Measurements from ENCODE around the gene TMC3. TPM values are rescaled to one million over a fixed set of nuclear protein-coding genes. Genes with fewer than 3 reads are reported as not detected.
A peak's percentile ranks its signal among the peaks of the same experiment; 100 is the strongest.

Gene TMC3
- total and polyA plus RNA-seq, 2 experiments from 2014 or later, result 0.43 TPM; not detected in 1

DNA sequence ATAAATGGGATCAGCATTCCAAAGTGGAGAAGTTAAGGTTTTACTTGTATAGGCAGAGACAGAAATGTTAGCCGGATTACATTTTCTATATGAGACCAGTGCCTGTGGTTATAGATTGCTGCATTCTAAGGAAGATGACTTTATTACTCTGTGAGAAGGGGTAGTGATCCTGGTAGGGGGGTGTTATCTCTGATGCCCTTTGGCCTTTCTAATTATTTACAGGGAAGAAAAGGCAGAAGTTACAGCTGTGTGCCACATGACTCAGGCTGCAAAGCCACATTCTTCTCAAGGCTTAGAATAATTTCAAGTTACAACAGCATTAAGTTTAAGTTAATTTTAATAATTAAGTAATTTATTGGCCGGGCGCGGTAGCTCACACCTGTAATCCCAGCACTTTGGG, 2.2 kb upstream of the TMC3 start:
- peak overlapping the region; percentile 16 for H3K27ac ChIP-seq
- TF ChIP-seq, protein P1, sequence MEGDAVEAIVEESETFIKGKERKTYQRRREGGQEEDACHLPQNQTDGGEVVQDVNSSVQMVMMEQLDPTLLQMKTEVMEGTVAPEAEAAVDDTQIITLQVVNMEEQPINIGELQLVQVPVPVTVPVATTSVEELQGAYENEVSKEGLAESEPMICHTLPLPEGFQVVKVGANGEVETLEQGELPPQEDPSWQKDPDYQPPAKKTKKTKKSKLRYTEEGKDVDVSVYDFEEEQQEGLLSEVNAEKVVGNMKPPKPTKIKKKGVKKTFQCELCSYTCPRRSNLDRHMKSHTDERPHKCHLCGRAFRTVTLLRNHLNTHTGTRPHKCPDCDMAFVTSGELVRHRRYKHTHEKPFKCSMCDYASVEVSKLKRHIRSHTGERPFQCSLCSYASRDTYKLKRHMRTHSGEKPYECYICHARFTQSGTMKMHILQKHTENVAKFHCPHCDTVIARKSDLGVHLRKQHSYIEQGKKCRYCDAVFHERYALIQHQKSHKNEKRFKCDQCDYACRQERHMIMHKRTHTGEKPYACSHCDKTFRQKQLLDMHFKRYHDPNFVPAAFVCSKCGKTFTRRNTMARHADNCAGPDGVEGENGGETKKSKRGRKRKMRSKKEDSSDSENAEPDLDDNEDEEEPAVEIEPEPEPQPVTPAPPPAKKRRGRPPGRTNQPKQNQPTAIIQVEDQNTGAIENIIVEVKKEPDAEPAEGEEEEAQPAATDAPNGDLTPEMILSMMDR (IDR thresholded peaks at IDR 0.05; ENCODE audit: poor library complexity), result no peak
- TF ChIP-seq EZH2phosphoT487 (IDR thresholded peaks at IDR 0.05; ENCODE audit: low read depth, severe bottlenecking, unreplicated experiment) (no peak), EZH2 (IDR thresholded peaks at IDR 0.05; ENCODE audit: borderline replicate concordance) (no peak)
- 63% methylated on average over 4 of the region's 4 CpGs for WGBS (ENCODE audit: low lambda C conversion rate, missing lambda C conversion rate)

DNA sequence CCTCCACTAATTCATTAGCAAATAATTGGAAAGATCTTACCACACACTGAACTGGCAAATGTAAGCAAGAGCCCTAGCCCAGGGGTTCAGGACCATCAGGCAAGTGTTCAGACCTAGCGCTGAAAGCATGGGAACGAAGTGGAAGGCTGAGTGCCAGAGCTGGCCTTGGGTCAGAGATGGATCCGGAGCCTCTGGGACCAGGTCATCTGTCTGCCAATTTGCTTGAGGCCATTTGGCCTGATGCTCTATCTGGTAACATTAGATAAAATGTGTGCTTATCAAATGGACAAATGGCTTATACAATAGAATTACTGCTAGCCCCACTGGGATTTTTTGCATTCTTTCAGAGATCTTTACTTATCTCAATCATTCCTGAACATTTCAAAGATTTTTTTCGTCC, 1.4 kb upstream of the TMC3 start:
- peaks cover 8% of the 10 kb centered on the region for H3K4me1 ChIP-seq (ENCODE audit: insufficient read depth)
- no peaks in the 10 kb centered on the region for H3K9me2 ChIP-seq (replicated peaks; ENCODE audit: insufficient read depth)
- H4K20me1 ChIP-seq (ENCODE audit: insufficient read depth, poor library complexity, severe bottlenecking), result no peaks in the 10 kb centered on the region
- H3K4me2 ChIP-seq, result no peak overlapping the region
- no peaks in the 10 kb centered on the region for H3K79me2 ChIP-seq
- H2AFZ ChIP-seq, result no peak overlapping the region
- H3K27ac ChIP-seq, result no peak overlapping the region
- no peak for DNase-seq (ENCODE audit: low spot score)
- H3K4me3 ChIP-seq, result no peak overlapping the region
- 75% methylated on average over 4 of the region's 4 CpGs for WGBS (ENCODE audit: low lambda C conversion rate, missing lambda C conversion rate)
- TF ChIP-seq EZH2 (IDR thresholded peaks at IDR 0.05; ENCODE audit: borderline replicate concordance), result no peak
- TF ChIP-seq, protein P1 (IDR thresholded peaks at IDR 0.05; ENCODE audit: poor library complexity), result no peak
- no peak for TF ChIP-seq EZH2phosphoT487 (IDR thresholded peaks at IDR 0.05; ENCODE audit: low read depth, severe bottlenecking, unreplicated experiment)
- no peaks in the 10 kb centered on the region for H3K9me3 ChIP-seq (ENCODE audit: low read depth)
- no peaks in the 10 kb centered on the region for H3K36me3 ChIP-seq (replicated peaks; ENCODE audit: insufficient read depth, low read depth)
- no peaks in the 10 kb centered on the region for H3K27me3 ChIP-seq

More for the DNA sequence above, 2.2 kb upstream of the TMC3 start:
- Histone ChIP-seq H3K4me2 (peak overlapping the region; percentile 23), H3K79me2 (no peaks in the 10 kb centered on the region), H3K36me3 (replicated peaks; ENCODE audit: insufficient read depth, low read depth) (no peaks in the 10 kb centered on the region), H3K9me2 (replicated peaks; ENCODE audit: insufficient read depth) (no peaks in the 10 kb centered on the region), H3K4me3 (no peak overlapping the region), H3K27me3 (no peaks in the 10 kb centered on the region), H3K4me1 (ENCODE audit: insufficient read depth) (peaks cover 8% of the 10 kb centered on the region), H3K9me3 (ENCODE audit: low read depth) (no peaks in the 10 kb centered on the region), H4K20me1 (ENCODE audit: insufficient read depth, poor library complexity, severe bottlenecking) (no peaks in the 10 kb centered on the region), H2AFZ (no peak overlapping the region)
- DNase-seq (ENCODE audit: low spot score), result no peak

DNA sequence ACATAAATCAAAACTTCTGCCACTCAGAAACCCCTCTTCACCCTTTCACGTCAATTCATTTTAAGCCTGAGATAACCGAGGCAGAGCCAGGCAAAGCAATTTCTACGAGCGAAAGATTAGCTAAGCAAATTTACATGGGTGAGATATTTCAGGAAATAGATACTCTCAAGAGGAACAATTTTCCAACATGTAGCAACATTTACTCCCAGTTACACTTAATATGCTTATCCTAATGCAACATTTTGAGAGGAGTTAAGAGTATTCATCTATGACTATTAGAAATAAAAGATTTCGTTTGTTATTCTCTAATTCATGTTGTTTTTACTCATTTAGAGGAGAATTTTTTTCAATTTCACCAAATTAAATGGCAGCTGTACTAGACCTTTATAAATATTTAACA, 837 bp downstream of the TMC3 start:
- 56% methylated on average over 5 of the region's 5 CpGs for WGBS (ENCODE audit: low lambda C conversion rate, missing lambda C conversion rate)
- Histone ChIP-seq H3K79me2 (no peaks in the 10 kb centered on the region), H3K36me3 (replicated peaks; ENCODE audit: insufficient read depth, low read depth) (no peaks in the 10 kb centered on the region), H3K27ac (peak overlapping the region; percentile 21), H3K9me3 (ENCODE audit: low read depth) (no peaks in the 10 kb centered on the region), H3K4me3 (no peak overlapping the region), H3K4me1 (ENCODE audit: insufficient read depth) (peaks cover 8% of the 10 kb centered on the region), H2AFZ (no peak overlapping the region), H3K4me2 (no peak overlapping the region), H4K20me1 (ENCODE audit: insufficient read depth, poor library complexity, severe bottlenecking) (no peaks in the 10 kb centered on the region), H3K27me3 (no peaks in the 10 kb centered on the region), H3K9me2 (replicated peaks; ENCODE audit: insufficient read depth) (no peaks in the 10 kb centered on the region)
- no peak for DNase-seq (ENCODE audit: low spot score)
- TF ChIP-seq, protein P1 (IDR thresholded peaks at IDR 0.05; ENCODE audit: poor library complexity), result no peak
- TF ChIP-seq EZH2 (IDR thresholded peaks at IDR 0.05; ENCODE audit: borderline replicate concordance), result no peak
- no peak for TF ChIP-seq EZH2phosphoT487 (IDR thresholded peaks at IDR 0.05; ENCODE audit: low read depth, severe bottlenecking, unreplicated experiment)

DNA sequence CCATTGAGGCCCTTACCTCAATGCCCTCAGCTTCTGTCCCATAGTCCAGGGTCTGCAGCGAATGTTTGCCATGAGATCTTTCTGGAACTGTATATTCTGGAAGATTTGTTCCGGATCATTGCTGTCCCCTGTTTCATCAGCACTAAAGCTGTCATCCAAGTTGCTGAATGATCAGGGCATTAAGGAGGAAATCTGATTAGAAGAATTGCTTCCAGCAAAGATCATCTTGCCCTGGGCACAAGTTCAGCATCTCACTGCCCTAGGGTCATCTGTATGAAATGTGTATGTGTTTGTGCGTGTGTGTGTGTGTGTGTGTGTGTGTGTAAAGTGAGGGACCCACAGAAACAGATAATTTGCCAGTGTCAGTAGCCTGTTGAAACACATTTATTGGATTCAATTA, 1.4 kb downstream of the TMC3 start:
- Histone ChIP-seq H4K20me1 (ENCODE audit: insufficient read depth, poor library complexity, severe bottlenecking) (no peaks in the 10 kb centered on the region), H3K79me2 (no peaks in the 10 kb centered on the region), H3K4me2 (no peak overlapping the region), H2AFZ (no peak overlapping the region), H3K4me3 (no peak overlapping the region), H3K9me3 (ENCODE audit: low read depth) (no peaks in the 10 kb centered on the region), H3K27ac (peak overlapping the region; percentile 17), H3K27me3 (no peaks in the 10 kb centered on the region), H3K4me1 (ENCODE audit: insufficient read depth) (peaks cover 8% of the 10 kb centered on the region), H3K36me3 (replicated peaks; ENCODE audit: insufficient read depth, low read depth) (no peaks in the 10 kb centered on the region), H3K9me2 (replicated peaks; ENCODE audit: insufficient read depth) (no peaks in the 10 kb centered on the region)
- WGBS (ENCODE audit: low lambda C conversion rate, missing lambda C conversion rate), result 91% methylated on average over 3 of the region's 3 CpGs
- TF ChIP-seq EZH2phosphoT487 (IDR thresholded peaks at IDR 0.05; ENCODE audit: low read depth, severe bottlenecking, unreplicated experiment), result no peak
- TF ChIP-seq, protein P1 (IDR thresholded peaks at IDR 0.05; ENCODE audit: poor library complexity), result no peak
- no peak for TF ChIP-seq EZH2 (IDR thresholded peaks at IDR 0.05; ENCODE audit: borderline replicate concordance)
- DNase-seq (ENCODE audit: low spot score), result no peak

All from hepatocyte (in vitro differentiated cells).